Measurements from ENCODE around the gene NIT1. TPM values are rescaled to one million over a fixed set of nuclear protein-coding genes. Genes with fewer than 3 reads are reported as not detected.

NIT1 gene
- total RNA-seq, 1 experiment from 2014 or later: 47.2 TPM

DNA sequence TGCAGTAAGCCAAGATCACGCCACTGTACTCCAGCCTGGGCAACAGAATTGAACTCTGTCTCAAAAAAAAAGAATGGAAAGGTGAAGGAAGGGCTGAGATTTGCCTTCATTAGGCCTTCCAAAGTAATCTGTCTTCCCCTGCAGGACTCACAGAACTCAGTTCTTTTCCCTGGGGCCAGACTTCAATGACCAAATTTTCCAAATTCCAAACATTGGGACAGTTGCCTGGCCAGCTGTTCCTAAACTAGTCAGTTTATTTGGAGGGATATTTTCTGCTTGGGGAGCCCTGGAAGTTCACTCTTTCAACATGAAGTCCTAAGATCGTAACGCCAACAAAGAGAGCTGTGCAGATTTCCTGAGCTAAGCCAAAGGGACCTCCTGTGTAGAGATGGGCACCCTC, 20.0 kb downstream of the NIT1 start:
- POLR2A ChIA-PET: no interaction called here

DNA sequence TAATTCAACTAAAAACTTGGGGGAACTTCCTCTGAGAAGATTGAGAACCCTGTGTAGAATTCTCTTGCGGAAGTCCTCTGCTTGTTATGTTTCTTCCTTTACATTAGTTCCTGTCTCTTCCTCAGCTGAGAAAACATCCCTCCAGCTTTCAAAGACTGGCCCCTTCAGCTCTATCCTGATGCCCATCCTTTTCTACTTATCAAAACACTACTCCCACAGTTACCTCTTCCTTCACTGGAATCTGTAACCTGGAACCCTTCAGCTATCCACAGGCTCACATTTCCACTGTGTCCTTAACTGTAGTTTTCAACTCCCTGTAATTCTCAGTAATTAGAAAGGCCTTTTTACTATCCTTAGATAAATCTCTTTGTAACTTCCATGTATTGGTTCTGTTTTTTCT, 20.5 kb downstream of the NIT1 start:
- ATAC-seq (no peak), DNase-seq (ENCODE audit: low spot score) (no peak)
- no peak overlapping the region for H3K4me3 Mint-ChIP-seq
- no peaks in the 10 kb centered on the region for H3K9me3 Mint-ChIP-seq
- CTCF ChIA-PET: interaction anchor here (1.1 to 2.7 kb wide), 2 partner anchors 40 to 67 kb away, joined by 9 to 17 read pairs; partner anchors contain the start of gene KLHDC9
- H3K27ac Mint-ChIP-seq: peak overlapping the region; percentile 22
- H3K27me3 Mint-ChIP-seq (ENCODE audit: low read depth): no peaks in the 10 kb centered on the region
- peaks cover 4% of the 10 kb centered on the region; the same call in 1 of the 2 replicates for H3K36me3 Mint-ChIP-seq
- H3K4me1 Mint-ChIP-seq: peaks cover 8% of the 10 kb centered on the region
- POLR2A ChIA-PET: no interaction called here
- TF ChIP-seq TEAD4 (CRISPR knock-in tag; IDR thresholded peaks at IDR 0.05): no peak
- TF ChIP-seq MYBL2 (CRISPR knock-in tag; IDR thresholded peaks at IDR 0.05): no peak
- no peak for TF ChIP-seq NR1H2 (CRISPR knock-in tag; IDR thresholded peaks at IDR 0.05)
- no peak for TF ChIP-seq FOXP4 (CRISPR knock-in tag; IDR thresholded peaks at IDR 0.05)
- TF ChIP-seq, protein P1, sequence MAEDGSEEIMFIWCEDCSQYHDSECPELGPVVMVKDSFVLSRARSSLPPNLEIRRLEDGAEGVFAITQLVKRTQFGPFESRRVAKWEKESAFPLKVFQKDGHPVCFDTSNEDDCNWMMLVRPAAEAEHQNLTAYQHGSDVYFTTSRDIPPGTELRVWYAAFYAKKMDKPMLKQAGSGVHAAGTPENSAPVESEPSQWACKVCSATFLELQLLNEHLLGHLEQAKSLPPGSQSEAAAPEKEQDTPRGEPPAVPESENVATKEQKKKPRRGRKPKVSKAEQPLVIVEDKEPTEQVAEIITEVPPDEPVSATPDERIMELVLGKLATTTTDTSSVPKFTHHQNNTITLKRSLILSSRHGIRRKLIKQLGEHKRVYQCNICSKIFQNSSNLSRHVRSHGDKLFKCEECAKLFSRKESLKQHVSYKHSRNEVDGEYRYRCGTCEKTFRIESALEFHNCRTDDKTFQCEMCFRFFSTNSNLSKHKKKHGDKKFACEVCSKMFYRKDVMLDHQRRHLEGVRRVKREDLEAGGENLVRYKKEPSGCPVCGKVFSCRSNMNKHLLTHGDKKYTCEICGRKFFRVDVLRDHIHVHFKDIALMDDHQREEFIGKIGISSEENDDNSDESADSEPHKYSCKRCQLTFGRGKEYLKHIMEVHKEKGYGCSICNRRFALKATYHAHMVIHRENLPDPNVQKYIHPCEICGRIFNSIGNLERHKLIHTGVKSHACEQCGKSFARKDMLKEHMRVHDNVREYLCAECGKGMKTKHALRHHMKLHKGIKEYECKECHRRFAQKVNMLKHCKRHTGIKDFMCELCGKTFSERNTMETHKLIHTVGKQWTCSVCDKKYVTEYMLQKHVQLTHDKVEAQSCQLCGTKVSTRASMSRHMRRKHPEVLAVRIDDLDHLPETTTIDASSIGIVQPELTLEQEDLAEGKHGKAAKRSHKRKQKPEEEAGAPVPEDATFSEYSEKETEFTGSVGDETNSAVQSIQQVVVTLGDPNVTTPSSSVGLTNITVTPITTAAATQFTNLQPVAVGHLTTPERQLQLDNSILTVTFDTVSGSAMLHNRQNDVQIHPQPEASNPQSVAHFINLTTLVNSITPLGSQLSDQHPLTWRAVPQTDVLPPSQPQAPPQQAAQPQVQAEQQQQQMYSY (CRISPR knock-in tag; IDR thresholded peaks at IDR 0.05): no peak
- no peak for TF ChIP-seq CDX4 (CRISPR knock-in tag; IDR thresholded peaks at IDR 0.05; ENCODE audit: borderline replicate concordance)

More for the DNA sequence above, 20.0 kb downstream of the NIT1 start:
- DNase-seq (ENCODE audit: low spot score): no peak
- no peaks in the 10 kb centered on the region for H3K27me3 Mint-ChIP-seq (ENCODE audit: low read depth)
- H3K4me3 Mint-ChIP-seq: no peak overlapping the region
- peaks cover 4% of the 10 kb centered on the region; the same call in 1 of the 2 replicates for H3K36me3 Mint-ChIP-seq
- TF ChIP-seq NFATC4 (CRISPR knock-in tag; IDR thresholded peaks at IDR 0.05) (no peak), OVOL2 (CRISPR knock-in tag; IDR thresholded peaks at IDR 0.05; ENCODE audit: borderline replicate concordance) (no peak), ARID4B (CRISPR knock-in tag; IDR thresholded peaks at IDR 0.05; ENCODE audit: borderline replicate concordance) (no peak)
- TF ChIP-seq, protein P2, sequence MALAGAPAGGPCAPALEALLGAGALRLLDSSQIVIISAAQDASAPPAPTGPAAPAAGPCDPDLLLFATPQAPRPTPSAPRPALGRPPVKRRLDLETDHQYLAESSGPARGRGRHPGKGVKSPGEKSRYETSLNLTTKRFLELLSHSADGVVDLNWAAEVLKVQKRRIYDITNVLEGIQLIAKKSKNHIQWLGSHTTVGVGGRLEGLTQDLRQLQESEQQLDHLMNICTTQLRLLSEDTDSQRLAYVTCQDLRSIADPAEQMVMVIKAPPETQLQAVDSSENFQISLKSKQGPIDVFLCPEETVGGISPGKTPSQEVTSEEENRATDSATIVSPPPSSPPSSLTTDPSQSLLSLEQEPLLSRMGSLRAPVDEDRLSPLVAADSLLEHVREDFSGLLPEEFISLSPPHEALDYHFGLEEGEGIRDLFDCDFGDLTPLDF (CRISPR knock-in tag; IDR thresholded peaks at IDR 0.05): no peak
- TF ChIP-seq, protein P3, sequence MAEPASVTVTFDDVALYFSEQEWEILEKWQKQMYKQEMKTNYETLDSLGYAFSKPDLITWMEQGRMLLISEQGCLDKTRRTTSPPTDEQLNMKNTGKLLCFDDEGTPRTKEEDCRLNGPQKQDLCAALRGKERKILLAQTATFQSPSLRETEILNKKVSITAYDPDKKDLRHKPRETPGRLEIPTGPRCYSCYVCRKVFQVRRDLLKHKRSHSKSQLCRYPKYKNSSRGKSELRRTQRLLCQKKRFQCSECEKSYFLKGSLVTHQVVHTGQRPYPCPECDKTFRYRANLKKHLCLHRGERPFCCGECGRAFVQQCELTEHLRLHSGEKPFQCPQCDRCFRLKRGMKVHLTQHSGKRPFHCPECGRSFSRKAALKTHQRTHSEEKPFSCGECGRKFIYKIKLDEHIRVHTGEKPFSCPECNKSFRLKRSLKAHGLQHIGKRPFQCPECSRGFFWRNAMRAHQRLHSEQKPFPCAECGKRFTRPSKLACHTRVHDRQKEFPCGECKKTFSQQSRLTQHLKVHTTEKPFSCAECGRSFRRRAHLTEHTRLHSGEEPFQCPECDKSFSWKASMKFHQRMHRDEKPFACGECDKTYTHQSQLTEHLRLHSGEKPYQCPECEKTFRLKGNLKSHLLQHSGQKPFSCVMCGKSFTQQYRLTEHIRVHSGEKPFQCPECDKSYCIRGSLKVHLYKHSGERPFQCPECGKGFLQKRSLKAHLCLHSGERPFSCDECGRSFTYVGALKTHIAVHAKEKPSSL (CRISPR knock-in tag; conservative IDR thresholded peaks at IDR 0.05): no peak
- TF ChIP-seq, protein P4, sequence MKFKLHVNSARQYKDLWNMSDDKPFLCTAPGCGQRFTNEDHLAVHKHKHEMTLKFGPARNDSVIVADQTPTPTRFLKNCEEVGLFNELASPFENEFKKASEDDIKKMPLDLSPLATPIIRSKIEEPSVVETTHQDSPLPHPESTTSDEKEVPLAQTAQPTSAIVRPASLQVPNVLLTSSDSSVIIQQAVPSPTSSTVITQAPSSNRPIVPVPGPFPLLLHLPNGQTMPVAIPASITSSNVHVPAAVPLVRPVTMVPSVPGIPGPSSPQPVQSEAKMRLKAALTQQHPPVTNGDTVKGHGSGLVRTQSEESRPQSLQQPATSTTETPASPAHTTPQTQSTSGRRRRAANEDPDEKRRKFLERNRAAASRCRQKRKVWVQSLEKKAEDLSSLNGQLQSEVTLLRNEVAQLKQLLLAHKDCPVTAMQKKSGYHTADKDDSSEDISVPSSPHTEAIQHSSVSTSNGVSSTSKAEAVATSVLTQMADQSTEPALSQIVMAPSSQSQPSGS (CRISPR knock-in tag; IDR thresholded peaks at IDR 0.05; ENCODE audit: borderline replicate concordance, low read depth): no peak
- H3K4me1 Mint-ChIP-seq: peaks cover 8% of the 10 kb centered on the region
- no peaks in the 10 kb centered on the region for H3K9me3 Mint-ChIP-seq
- H3K27ac Mint-ChIP-seq: peak overlapping the region; percentile 20; the same call in 1 of the 2 replicates
- ATAC-seq: no peak
- CTCF ChIA-PET: interaction anchor here (0.6 to 2.7 kb wide), 3 partner anchors 66 to 407 kb away, joined by 3 to 17 read pairs (median 4); no protein-coding TSS in a partner anchor

All from WTC11 (cell line).